CD8-positive, alpha-beta memory T cell (primary cell): Measurements from ENCODE around the gene LCNL1. TPM values are rescaled to one million over a fixed set of nuclear protein-coding genes. Genes with fewer than 3 reads are reported as not detected.

ENCODE experiments used
- CTCF ChIA-PET: fragments of 350-600 bp; sonication (Branson Sonifier 250); formaldehyde crosslinking; loops from one replicate; lab custom pipeline; 2021; ENCODE audit warnings: antibody characterized with exemption; lab: Charles Lee
- POLR2A ChIA-PET: fragments of 350-600 bp; sonication (Branson Sonifier 250); formaldehyde crosslinking; loops from one replicate; lab custom pipeline; 2021; ENCODE audit warnings: antibody characterized with exemption; lab: Charles Lee
- DNase-seq, 5 donors: peaks; one replicate each; pipeline versions ENCODE4 v3.0.0 to v3.0.0-alpha.2; 2020 to 2022; ENCODE audit warnings: mixed read lengths in 1 of 5
- H3K27ac ChIP-seq: one replicate; pipeline ENCODE4 v1.7.0; 2013; ENCODE audit warnings: low read depth, mild to moderate bottlenecking, low read length, moderate library complexity
- H3K27me3 ChIP-seq: 2 replicates; pipeline ENCODE4 v1.7.0; 2013; ENCODE audit warnings: low read length, mild to moderate bottlenecking; ENCODE audit not compliant: insufficient read depth, poor library complexity, severe bottlenecking
- H3K36me3 ChIP-seq: 2 replicates; pipeline ENCODE4 v1.7.0; 2013; ENCODE audit warnings: mild to moderate bottlenecking, low read length, moderate library complexity; ENCODE audit not compliant: insufficient read depth
- H3K4me1 ChIP-seq: 2 replicates; pipeline ENCODE4 v1.7.0; 2013; ENCODE audit warnings: mild to moderate bottlenecking, low read length, moderate library complexity; ENCODE audit not compliant: insufficient read depth
- H3K4me3 ChIP-seq: 2 replicates; pipeline ENCODE4 v1.7.0; 2013; ENCODE audit warnings: mild to moderate bottlenecking, low read length
- H3K9me3 ChIP-seq: 2 replicates; pipeline ENCODE4 v1.7.0; 2013; ENCODE audit warnings: mild to moderate bottlenecking, low read length
- H3K27ac Mint-ChIP-seq, 8 donors: one replicate each; pipeline ENCODE4 v1.8.0; 2020 to 2021; ENCODE audit warnings: mixed read lengths in 8 of 8, mild to moderate bottlenecking in 6 of 8, inconsistent platforms in 3 of 8, moderate library complexity in 3 of 8
- H3K27me3 Mint-ChIP-seq, 2 donors: one replicate each; pipeline ENCODE4 v1.8.0; 2020 to 2021; ENCODE audit warnings: mixed read lengths in 2 of 2, mild to moderate bottlenecking in 1 of 2, moderate library complexity in 1 of 2
- H3K36me3 Mint-ChIP-seq, 3 donors: one replicate each; pipeline ENCODE4 v1.8.0; 2020 to 2021; ENCODE audit warnings: mixed read lengths in 3 of 3, inconsistent platforms in 1 of 3, mild to moderate bottlenecking in 1 of 3
- H3K4me1 Mint-ChIP-seq, 3 donors: one replicate each; pipeline ENCODE4 v1.8.0; 2020 to 2021; ENCODE audit warnings: mixed read lengths in 3 of 3, inconsistent platforms in 1 of 3, mild to moderate bottlenecking in 1 of 3
- H3K4me3 Mint-ChIP-seq, 7 donors: one replicate each; pipeline ENCODE4 v1.8.0; 2020 to 2021; ENCODE audit warnings: mixed read lengths in 7 of 7, mild to moderate bottlenecking in 6 of 7, moderate library complexity in 4 of 7, inconsistent platforms in 2 of 7
- H3K9me3 Mint-ChIP-seq, 5 donors: one replicate each; pipeline ENCODE4 v1.8.0; 2020 to 2022; ENCODE audit warnings: mixed read lengths in 5 of 5, mild to moderate bottlenecking in 3 of 5, moderate library complexity in 2 of 5, inconsistent platforms in 1 of 5
- polyA plus RNA-seq: library from polyadenylated mRNA; unstranded; fragments of 300-500 nt; fragmentation: Illumina TruSeq; gene quantifications from one replicate; pipeline ENCODE4 v1.2.3, GENCODE V29; 2021
- total RNA-seq, 2 experiments: library from RNA; stranded (reverse); gene quantifications; one replicate each; pipeline ENCODE4 v1.2.3, GENCODE V29; 2021

LCNL1 gene
- total and polyA plus RNA-seq, 3 experiments from 2014 or later = 0.16 to 0.22 (median 0.20) TPM

GRCh38 chr9:137011907-137012675, 29.3 kb downstream of the LCNL1 start:
- peaks cover 0 to 52% (median 0%) of the 10 kb centered on the region in 3 donors for H3K36me3 Mint-ChIP-seq
- Histone ChIP-seq H3K27me3 (no peaks in the 10 kb centered on the region), H3K9me3 (no peaks in the 10 kb centered on the region), H3K4me1 (no peaks in the 10 kb centered on the region), H3K36me3 (no peaks in the 10 kb centered on the region), H3K27ac (no peak overlapping the region), H3K4me3 (no peak overlapping the region)
- no peaks in the 10 kb centered on the region for H3K9me3 Mint-ChIP-seq
- no peaks in the 10 kb centered on the region for H3K27me3 Mint-ChIP-seq
- no peak for DNase-seq
- no peak overlapping the region for H3K27ac Mint-ChIP-seq
- ChIA-PET POLR2A (no interaction called here), CTCF (interaction anchor here (1.1 kb wide), 1 partner anchor 17 kb away, joined by 3 read pairs; no protein-coding TSS in a partner anchor)
- H3K4me1 Mint-ChIP-seq = no peaks in the 10 kb centered on the region
- no peak overlapping the region for H3K4me3 Mint-ChIP-seq

- no peak for DNase-seq
- Mint-ChIP-seq H3K27ac (no peak overlapping the region), H3K4me3 (no peak overlapping the region), H3K4me1 (no peaks in the 10 kb centered on the region), H3K36me3 (peaks cover 0 to 57% (median 0%) of the 10 kb centered on the region in 3 donors), H3K27me3 (no peaks in the 10 kb centered on the region), H3K9me3 (no peaks in the 10 kb centered on the region)
- Histone ChIP-seq H3K27me3 (no peaks in the 10 kb centered on the region), H3K36me3 (no peaks in the 10 kb centered on the region), H3K4me1 (no peaks in the 10 kb centered on the region), H3K27ac (no peak overlapping the region), H3K9me3 (no peaks in the 10 kb centered on the region), H3K4me3 (no peak overlapping the region)
- ChIA-PET CTCF (interaction anchor here (1.1 kb wide), 1 partner anchor 16 kb away, joined by 3 read pairs; no protein-coding TSS in a partner anchor), POLR2A (no interaction called here)
These were observed 30.1 kb downstream of the LCNL1 start for GRCh38 chr9:137012694-137013570.

GRCh38 chr9:137013571-137013940, 30.8 kb downstream of the LCNL1 start:
- Mint-ChIP-seq H3K36me3 (peaks cover 0 to 56% (median 0%) of the 10 kb centered on the region in 3 donors), H3K9me3 (no peaks in the 10 kb centered on the region), H3K4me1 (no peaks in the 10 kb centered on the region), H3K4me3 (no peak overlapping the region), H3K27me3 (no peaks in the 10 kb centered on the region), H3K27ac (no peak overlapping the region)
- ChIA-PET POLR2A (no interaction called here), CTCF (interaction anchor here (1.5 kb wide), 1 partner anchor 21 kb away, joined by 5 read pairs; no protein-coding TSS in a partner anchor)
- no peak for DNase-seq
- Histone ChIP-seq H3K4me1 (no peaks in the 10 kb centered on the region), H3K27ac (no peak overlapping the region), H3K9me3 (no peaks in the 10 kb centered on the region), H3K27me3 (no peaks in the 10 kb centered on the region), H3K36me3 (no peaks in the 10 kb centered on the region), H3K4me3 (no peak overlapping the region)

- H3K4me1 Mint-ChIP-seq = no peaks in the 10 kb centered on the region
- Histone ChIP-seq H3K4me3 (no peak overlapping the region), H3K36me3 (no peaks in the 10 kb centered on the region), H3K4me1 (no peaks in the 10 kb centered on the region), H3K27me3 (no peaks in the 10 kb centered on the region), H3K9me3 (no peaks in the 10 kb centered on the region), H3K27ac (no peak overlapping the region)
- ChIA-PET CTCF (interaction anchor here (1.4 to 1.5 kb wide), 2 partner anchors 21 to 33 kb away, joined by 3 to 5 read pairs; no protein-coding TSS in a partner anchor), POLR2A (no interaction called here)
- H3K4me3 Mint-ChIP-seq = no peak overlapping the region
- no peak overlapping the region for H3K27ac Mint-ChIP-seq
- no peaks in the 10 kb centered on the region for H3K27me3 Mint-ChIP-seq
- peaks cover 0 to 58% (median 0%) of the 10 kb centered on the region in 3 donors for H3K36me3 Mint-ChIP-seq
- DNase-seq = no peak
- H3K9me3 Mint-ChIP-seq = no peaks in the 10 kb centered on the region
These were observed 31.4 kb downstream of the LCNL1 start for GRCh38 chr9:137014166-137014565.

- Histone ChIP-seq H3K36me3 (no peaks in the 10 kb centered on the region), H3K27ac (no peak overlapping the region), H3K4me1 (no peaks in the 10 kb centered on the region), H3K9me3 (no peaks in the 10 kb centered on the region), H3K27me3 (no peaks in the 10 kb centered on the region), H3K4me3 (no peak overlapping the region)
- H3K27me3 Mint-ChIP-seq = no peaks in the 10 kb centered on the region
- H3K4me3 Mint-ChIP-seq = no peak overlapping the region
- POLR2A ChIA-PET = no interaction called here
- no peaks in the 10 kb centered on the region for H3K9me3 Mint-ChIP-seq
- CTCF ChIA-PET = interaction anchor here (0.9 to 1.5 kb wide), 4 partner anchors 12 to 32 kb away, joined by 3 to 5 read pairs (median 4); no protein-coding TSS in a partner anchor
- peaks cover 0 to 4% (median 0%) of the 10 kb centered on the region in 3 donors for H3K4me1 Mint-ChIP-seq
- H3K27ac Mint-ChIP-seq = no peak overlapping the region
- peaks cover 0 to 56% (median 0%) of the 10 kb centered on the region in 3 donors for H3K36me3 Mint-ChIP-seq
- no peak for DNase-seq
These were observed 32.2 kb downstream of the LCNL1 start for GRCh38 chr9:137014776-137015539.

- no peak overlapping the region for H3K27ac ChIP-seq
- Mint-ChIP-seq H3K36me3 (peaks cover 0 to 57% (median 0%) of the 10 kb centered on the region in 3 donors), H3K27ac (no peak overlapping the region), H3K4me1 (peaks cover 0 to 4% (median 0%) of the 10 kb centered on the region in 3 donors), H3K27me3 (no peaks in the 10 kb centered on the region), H3K4me3 (no peak overlapping the region), H3K9me3 (no peaks in the 10 kb centered on the region)
- CTCF ChIA-PET = interaction anchor here (1.0 to 1.4 kb wide), 2 partner anchors 12 to 31 kb away, joined by 3 to 4 read pairs; no protein-coding TSS in a partner anchor
- DNase-seq = no peak
- no peaks in the 10 kb centered on the region for H3K36me3 ChIP-seq
- no peaks in the 10 kb centered on the region for H3K27me3 ChIP-seq
- no peaks in the 10 kb centered on the region for H3K9me3 ChIP-seq
- no peak overlapping the region for H3K4me3 ChIP-seq
- no peaks in the 10 kb centered on the region for H3K4me1 ChIP-seq
- POLR2A ChIA-PET = no interaction called here
These were observed 32.7 kb downstream of the LCNL1 start for GRCh38 chr9:137015540-137015930.

- H3K9me3 Mint-ChIP-seq = no peaks in the 10 kb centered on the region
- peaks cover 0 to 57% (median 0%) of the 10 kb centered on the region in 3 donors for H3K36me3 Mint-ChIP-seq
- H3K4me1 Mint-ChIP-seq = peaks cover 0 to 4% (median 0%) of the 10 kb centered on the region in 3 donors
- no peak overlapping the region for H3K4me3 Mint-ChIP-seq
- no peaks in the 10 kb centered on the region for H3K27me3 Mint-ChIP-seq
- no peak for DNase-seq
- POLR2A ChIA-PET = no interaction called here
- Histone ChIP-seq H3K4me1 (no peaks in the 10 kb centered on the region), H3K36me3 (no peaks in the 10 kb centered on the region), H3K27me3 (no peaks in the 10 kb centered on the region), H3K9me3 (no peaks in the 10 kb centered on the region), H3K4me3 (no peak overlapping the region), H3K27ac (no peak overlapping the region)
- H3K27ac Mint-ChIP-seq = no peak overlapping the region
- CTCF ChIA-PET = interaction anchor here (1.3 kb wide), 1 partner anchor 13 kb away, joined by 4 read pairs; no protein-coding TSS in a partner anchor
These were observed 33.2 kb downstream of the LCNL1 start for GRCh38 chr9:137015976-137016375.
